Fibroblast of pulmonary artery (primary cell): Measurements from ENCODE around the gene ZDHHC8.
"Not testable (repeated sequence)": the region's sequence is repeated elsewhere in the genome, so short reads cannot be mapped to it uniquely, and the experiment has no call there.

Experiments
- DNase-seq: peaks from one replicate; pipeline ENCODE4 v3.0.0-alpha.2; 2010; ENCODE audit warnings: low read depth
- H3K4me3 ChIP-seq: replicated peaks from 2 replicates; pipeline ENCODE4 v1.5.1; 2011; ENCODE audit warnings: low read depth, mild to moderate bottlenecking, control low read depth, low read length, moderate library complexity
- TF ChIP-seq, protein P1 (sequence below): IDR thresholded peaks from 2 replicates; pipeline ENCODE4 v1.5.1; 2011; ENCODE audit warnings: mild to moderate bottlenecking, control low read depth, low read length, inconsistent platforms; ENCODE audit errors: missing control alignments

ZDHHC8 gene

DNA sequence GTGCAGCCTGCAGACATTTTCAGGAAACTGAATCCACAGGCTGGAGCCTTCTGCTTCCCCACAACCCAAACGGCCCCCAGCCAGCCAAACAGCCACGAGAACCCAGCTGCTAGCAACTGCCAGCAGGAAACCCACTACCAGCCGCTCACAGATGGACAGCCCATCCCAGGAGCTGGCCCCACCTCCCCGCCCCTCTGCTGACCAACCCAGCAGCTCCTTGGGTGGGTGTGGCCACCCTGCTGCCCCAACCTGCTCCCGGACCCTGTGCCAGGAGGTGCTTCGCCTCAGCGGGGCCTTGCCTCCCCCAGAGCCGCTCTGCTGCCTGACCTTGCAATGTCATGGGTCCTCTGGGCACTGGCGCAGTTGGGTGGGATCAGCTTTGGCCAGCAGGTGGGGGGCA lies 27.5 kb downstream of the ZDHHC8 start:
- no peak overlapping the region for H3K4me3 ChIP-seq
- TF ChIP-seq, protein P1, sequence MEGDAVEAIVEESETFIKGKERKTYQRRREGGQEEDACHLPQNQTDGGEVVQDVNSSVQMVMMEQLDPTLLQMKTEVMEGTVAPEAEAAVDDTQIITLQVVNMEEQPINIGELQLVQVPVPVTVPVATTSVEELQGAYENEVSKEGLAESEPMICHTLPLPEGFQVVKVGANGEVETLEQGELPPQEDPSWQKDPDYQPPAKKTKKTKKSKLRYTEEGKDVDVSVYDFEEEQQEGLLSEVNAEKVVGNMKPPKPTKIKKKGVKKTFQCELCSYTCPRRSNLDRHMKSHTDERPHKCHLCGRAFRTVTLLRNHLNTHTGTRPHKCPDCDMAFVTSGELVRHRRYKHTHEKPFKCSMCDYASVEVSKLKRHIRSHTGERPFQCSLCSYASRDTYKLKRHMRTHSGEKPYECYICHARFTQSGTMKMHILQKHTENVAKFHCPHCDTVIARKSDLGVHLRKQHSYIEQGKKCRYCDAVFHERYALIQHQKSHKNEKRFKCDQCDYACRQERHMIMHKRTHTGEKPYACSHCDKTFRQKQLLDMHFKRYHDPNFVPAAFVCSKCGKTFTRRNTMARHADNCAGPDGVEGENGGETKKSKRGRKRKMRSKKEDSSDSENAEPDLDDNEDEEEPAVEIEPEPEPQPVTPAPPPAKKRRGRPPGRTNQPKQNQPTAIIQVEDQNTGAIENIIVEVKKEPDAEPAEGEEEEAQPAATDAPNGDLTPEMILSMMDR: no peak
- no peak for DNase-seq

DNA sequence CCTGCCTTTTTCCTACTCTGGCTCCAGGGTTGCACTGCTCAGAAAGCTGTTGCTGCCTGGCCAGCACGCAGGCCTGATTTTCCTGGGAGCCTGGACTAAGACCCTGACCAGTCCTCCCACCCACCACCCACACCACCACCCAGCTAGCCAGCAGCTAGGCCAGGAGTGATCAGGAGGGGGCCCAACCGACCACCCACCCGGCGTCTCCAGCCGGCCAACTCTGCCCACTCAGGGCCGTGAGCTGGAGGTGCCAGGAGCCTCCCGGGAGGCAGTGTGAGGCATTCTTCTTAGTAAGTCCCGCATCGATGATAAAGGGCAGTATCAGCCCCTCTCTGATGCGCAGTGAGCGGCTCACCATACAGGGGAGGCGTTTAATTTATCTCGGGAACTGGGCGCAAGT lies 27.9 kb downstream of the ZDHHC8 start:
- DNase-seq: not testable (repeated sequence)

DNA sequence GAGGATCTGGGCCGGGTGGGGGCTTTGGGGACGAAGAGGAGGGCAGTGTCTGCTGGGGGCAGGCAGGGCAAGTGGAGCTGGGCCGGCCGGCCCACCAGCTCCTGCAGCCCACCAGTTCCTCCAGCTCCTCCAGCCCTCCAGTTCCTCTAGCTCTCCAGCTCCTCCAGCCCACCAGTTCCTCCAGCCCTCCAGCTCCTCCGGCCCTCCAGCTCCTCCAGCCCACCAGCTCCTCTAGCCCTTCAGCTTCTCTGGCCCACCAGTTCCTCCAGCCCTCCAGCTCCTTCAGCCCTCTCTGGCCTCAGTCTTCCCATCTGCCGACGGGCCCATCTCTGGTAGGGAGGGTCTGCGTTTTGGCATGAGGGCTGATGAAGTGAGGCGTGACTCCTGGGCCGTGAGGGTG lies 28.4 kb downstream of the ZDHHC8 start:
- no peak for DNase-seq
- no peak overlapping the region for H3K4me3 ChIP-seq
- TF ChIP-seq, protein P1: no peak

More for the DNA sequence above, 27.9 kb downstream of the ZDHHC8 start:
- not testable (repeated sequence) for H3K4me3 ChIP-seq

GRCh38 chr22:20164863-20165262 lies 33.3 kb downstream of the ZDHHC8 start:
- no peak for DNase-seq
- TF ChIP-seq, protein P1: no peak
- no peak overlapping the region for H3K4me3 ChIP-seq

- no peak overlapping the region for H3K4me3 ChIP-seq
- TF ChIP-seq, protein P1: no peak
- DNase-seq: no peak
These were observed 33.8 kb downstream of the ZDHHC8 start for GRCh38 chr22:20165421-20165820.

- TF ChIP-seq, protein P1: no peak
- no peak overlapping the region for H3K4me3 ChIP-seq
- no peak for DNase-seq
These were observed 34.3 kb downstream of the ZDHHC8 start for GRCh38 chr22:20165913-20166312.

DNA sequence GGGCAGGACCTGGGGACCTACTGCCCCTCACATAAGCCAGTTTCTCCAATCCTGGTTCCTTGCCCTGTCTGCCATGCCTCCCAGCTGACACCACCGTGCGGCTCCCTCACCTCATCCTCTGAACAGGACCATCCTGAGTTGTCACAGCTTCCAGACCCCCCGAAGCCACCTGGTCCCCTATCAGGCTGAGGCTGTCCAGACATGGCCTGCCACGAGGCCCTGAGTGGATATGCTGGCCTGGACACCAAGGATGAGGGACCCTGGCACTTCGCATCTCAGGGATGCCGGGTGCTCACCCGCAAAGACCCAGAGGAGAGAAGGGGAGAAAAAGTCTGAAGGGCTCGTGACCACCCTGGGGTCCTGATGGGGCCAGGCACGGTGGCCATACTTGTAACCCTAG lies 35.1 kb downstream of the ZDHHC8 start:
- no peak overlapping the region for H3K4me3 ChIP-seq
- no peak for DNase-seq
- TF ChIP-seq, protein P1: no peak
